Rectal smooth muscle tissue (tissue), 1 donor: Measurements from ENCODE around the gene HSP90AA1.
"Not testable (repeated sequence)": the region's sequence is repeated elsewhere in the genome, so short reads cannot be mapped to it uniquely, and the experiment has no call there.

Experiments
- H3K27ac ChIP-seq: one replicate; pipeline ENCODE4 v1.7.0; 2013; ENCODE audit warnings: low read depth, low read length, inconsistent platforms
- H3K27me3 ChIP-seq: one replicate; pipeline ENCODE4 v1.7.0; 2013; ENCODE audit warnings: low read length; ENCODE audit not compliant: control insufficient read depth, insufficient read depth
- H3K36me3 ChIP-seq: one replicate; pipeline ENCODE4 v1.7.0; 2013; ENCODE audit warnings: low read length; ENCODE audit not compliant: control insufficient read depth, insufficient read depth
- H3K4me1 ChIP-seq: one replicate; pipeline ENCODE4 v1.7.0; 2013; ENCODE audit warnings: low read length; ENCODE audit not compliant: control insufficient read depth, insufficient read depth
- H3K4me3 ChIP-seq: one replicate; pipeline ENCODE4 v1.7.0; 2013; ENCODE audit warnings: low read length
- H3K9ac ChIP-seq: one replicate; pipeline ENCODE4 v1.7.0; 2013; ENCODE audit warnings: low read length

Gene HSP90AA1

GRCh38 chr14:102086972-102087761 is at the start of gene HSP90AA1:
HSP90AA1 (minus strand) TSS chr14:102087044; CDS start chr14:102086378, 666 bp downstream.
- peak within 1 kb of the TSS; percentile 83 for H3K4me3 ChIP-seq
- peak within 1 kb of the TSS; percentile 86 for H3K9ac ChIP-seq
- peaks cover 8% of the 10 kb centered on the region for H3K4me1 ChIP-seq
- no peaks in the 10 kb centered on the region for H3K27me3 ChIP-seq
- H3K36me3 ChIP-seq, result peaks cover 12% of the 10 kb centered on the region
- H3K27ac ChIP-seq, result peak within 1 kb of the TSS; percentile 99

- H3K36me3 ChIP-seq, H3K27me3 ChIP-seq, H3K9ac ChIP-seq, H3K27ac ChIP-seq, H3K4me3 ChIP-seq, H3K4me1 ChIP-seq: not testable (repeated sequence)
Observed at GRCh38 chr14:102135456-102135855, 48.6 kb upstream of the HSP90AA1 start.

- H3K4me1 ChIP-seq, H3K27ac ChIP-seq, H3K36me3 ChIP-seq, H3K4me3 ChIP-seq, H3K9ac ChIP-seq, H3K27me3 ChIP-seq: not testable (repeated sequence)
Observed at GRCh38 chr14:102134719-102135118, 47.9 kb upstream of the HSP90AA1 start.

- H3K27me3 ChIP-seq, H3K36me3 ChIP-seq, H3K9ac ChIP-seq, H3K4me3 ChIP-seq, H3K4me1 ChIP-seq, H3K27ac ChIP-seq: not testable (repeated sequence)
Observed at GRCh38 chr14:102134021-102134420, 47.2 kb upstream of the HSP90AA1 start.

GRCh38 chr14:102131741-102132140 is 44.9 kb upstream of the HSP90AA1 start:
- Histone ChIP-seq H3K4me1 (no peaks in the 10 kb centered on the region), H3K9ac (no peak overlapping the region), H3K36me3 (no peaks in the 10 kb centered on the region), H3K27ac (no peak overlapping the region), H3K4me3 (no peak overlapping the region), H3K27me3 (no peaks in the 10 kb centered on the region)

- Histone ChIP-seq H3K4me1 (no peaks in the 10 kb centered on the region), H3K9ac (no peak overlapping the region), H3K4me3 (no peak overlapping the region), H3K36me3 (no peaks in the 10 kb centered on the region), H3K27ac (no peak overlapping the region), H3K27me3 (no peaks in the 10 kb centered on the region)
Observed at GRCh38 chr14:102126807-102127455, 40.1 kb upstream of the HSP90AA1 start.

- no peak overlapping the region for H3K9ac ChIP-seq
- H3K4me1 ChIP-seq, result no peaks in the 10 kb centered on the region
- H3K27me3 ChIP-seq, result no peaks in the 10 kb centered on the region
- H3K4me3 ChIP-seq, result no peak overlapping the region
- H3K36me3 ChIP-seq, result no peaks in the 10 kb centered on the region
- no peak overlapping the region for H3K27ac ChIP-seq
Observed at GRCh38 chr14:102125546-102125945, 38.7 kb upstream of the HSP90AA1 start.

- Histone ChIP-seq H3K36me3 (no peaks in the 10 kb centered on the region), H3K9ac (no peak overlapping the region), H3K27me3 (no peaks in the 10 kb centered on the region), H3K27ac (no peak overlapping the region), H3K4me1 (no peaks in the 10 kb centered on the region), H3K4me3 (no peak overlapping the region)
Observed at GRCh38 chr14:102124419-102124818, 37.6 kb upstream of the HSP90AA1 start.

- no peak overlapping the region for H3K4me3 ChIP-seq
- H3K27me3 ChIP-seq, result no peaks in the 10 kb centered on the region
- no peak overlapping the region for H3K9ac ChIP-seq
- H3K27ac ChIP-seq, result no peak overlapping the region
- H3K36me3 ChIP-seq, result no peaks in the 10 kb centered on the region
- no peaks in the 10 kb centered on the region for H3K4me1 ChIP-seq
Observed at GRCh38 chr14:102121567-102121966, 34.7 kb upstream of the HSP90AA1 start.

GRCh38 chr14:102120888-102121287 is 34.0 kb upstream of the HSP90AA1 start:
- Histone ChIP-seq H3K9ac (no peak overlapping the region), H3K36me3 (no peaks in the 10 kb centered on the region), H3K4me1 (no peaks in the 10 kb centered on the region), H3K27me3 (no peaks in the 10 kb centered on the region), H3K4me3 (no peak overlapping the region), H3K27ac (no peak overlapping the region)

GRCh38 chr14:102117852-102118251 is 31.0 kb upstream of the HSP90AA1 start:
- H3K4me3 ChIP-seq, result no peak overlapping the region
- no peak overlapping the region for H3K9ac ChIP-seq
- H3K4me1 ChIP-seq, result no peaks in the 10 kb centered on the region
- no peak overlapping the region for H3K27ac ChIP-seq
- H3K27me3 ChIP-seq, result no peaks in the 10 kb centered on the region
- H3K36me3 ChIP-seq, result no peaks in the 10 kb centered on the region

- H3K27me3 ChIP-seq, result no peaks in the 10 kb centered on the region
- H3K4me3 ChIP-seq, result no peak overlapping the region
- no peaks in the 10 kb centered on the region for H3K36me3 ChIP-seq
- H3K4me1 ChIP-seq, result no peaks in the 10 kb centered on the region
- H3K9ac ChIP-seq, result no peak overlapping the region
- H3K27ac ChIP-seq, result no peak overlapping the region
Observed at GRCh38 chr14:102116361-102117180, 29.7 kb upstream of the HSP90AA1 start.
